ENCODE data around the gene KCNA3.

The KCNA3 gene

DNA sequence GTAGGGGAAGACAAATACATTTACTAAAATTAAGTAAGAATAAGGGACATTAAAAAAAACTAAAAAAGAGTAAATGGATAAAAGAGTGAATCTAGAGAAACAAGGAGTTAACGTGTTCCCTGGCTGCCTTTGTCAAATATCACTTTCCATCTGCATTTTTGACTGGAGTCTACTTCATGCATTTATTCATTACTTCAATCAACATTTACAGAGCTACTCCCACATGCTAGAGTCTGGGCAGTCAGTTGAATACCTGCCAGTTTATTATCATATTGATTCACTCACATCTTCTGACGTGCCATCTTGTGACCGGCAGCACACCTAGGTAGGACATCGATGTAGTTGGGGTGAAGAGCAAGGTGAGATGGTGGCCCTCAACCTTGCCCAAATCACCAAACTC lies 35.6 kb upstream of the KCNA3 start:
- H3K27ac ChIP-seq: no peak overlapping the region
- TF ChIP-seq ZFX (IDR thresholded peaks at IDR 0.05): no peak
- TF ChIP-seq, protein P1, sequence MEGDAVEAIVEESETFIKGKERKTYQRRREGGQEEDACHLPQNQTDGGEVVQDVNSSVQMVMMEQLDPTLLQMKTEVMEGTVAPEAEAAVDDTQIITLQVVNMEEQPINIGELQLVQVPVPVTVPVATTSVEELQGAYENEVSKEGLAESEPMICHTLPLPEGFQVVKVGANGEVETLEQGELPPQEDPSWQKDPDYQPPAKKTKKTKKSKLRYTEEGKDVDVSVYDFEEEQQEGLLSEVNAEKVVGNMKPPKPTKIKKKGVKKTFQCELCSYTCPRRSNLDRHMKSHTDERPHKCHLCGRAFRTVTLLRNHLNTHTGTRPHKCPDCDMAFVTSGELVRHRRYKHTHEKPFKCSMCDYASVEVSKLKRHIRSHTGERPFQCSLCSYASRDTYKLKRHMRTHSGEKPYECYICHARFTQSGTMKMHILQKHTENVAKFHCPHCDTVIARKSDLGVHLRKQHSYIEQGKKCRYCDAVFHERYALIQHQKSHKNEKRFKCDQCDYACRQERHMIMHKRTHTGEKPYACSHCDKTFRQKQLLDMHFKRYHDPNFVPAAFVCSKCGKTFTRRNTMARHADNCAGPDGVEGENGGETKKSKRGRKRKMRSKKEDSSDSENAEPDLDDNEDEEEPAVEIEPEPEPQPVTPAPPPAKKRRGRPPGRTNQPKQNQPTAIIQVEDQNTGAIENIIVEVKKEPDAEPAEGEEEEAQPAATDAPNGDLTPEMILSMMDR (conservative IDR thresholded peaks at IDR 0.05): no peak

DNA sequence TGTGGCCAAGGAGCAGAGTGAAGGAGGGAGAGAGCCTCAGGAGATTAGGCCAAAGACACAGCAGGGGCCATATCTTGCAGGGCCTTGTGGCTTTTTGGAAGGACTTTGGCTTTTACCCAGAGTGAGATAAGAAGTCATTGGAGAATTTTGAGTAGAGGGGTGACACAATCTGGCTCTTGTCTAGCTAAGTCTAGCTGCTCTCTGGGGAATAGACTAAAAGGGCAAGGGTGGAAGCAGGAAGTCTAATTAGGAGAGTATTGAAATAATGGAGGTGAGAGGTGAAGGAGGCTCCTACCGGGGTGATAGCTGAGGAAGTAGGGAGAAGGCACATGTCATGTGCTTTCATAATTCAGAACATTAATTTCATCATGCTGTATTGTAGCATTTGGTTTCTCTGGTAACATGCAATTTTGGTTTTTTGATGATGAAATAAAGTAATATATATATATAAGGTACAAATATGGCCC lies 34.3 kb upstream of the KCNA3 start:
- H3K27ac ChIP-seq: no peak overlapping the region
- TF ChIP-seq ZFX (IDR thresholded peaks at IDR 0.05): no peak
- TF ChIP-seq, protein P1 (conservative IDR thresholded peaks at IDR 0.05): no peak

GRCh38 chr1:110707232-110707631 lies 32.5 kb upstream of the KCNA3 start:
- no peak for TF ChIP-seq ZFX (IDR thresholded peaks at IDR 0.05)
- TF ChIP-seq, protein P1 (conservative IDR thresholded peaks at IDR 0.05): no peak
- no peak overlapping the region for H3K27ac ChIP-seq

DNA sequence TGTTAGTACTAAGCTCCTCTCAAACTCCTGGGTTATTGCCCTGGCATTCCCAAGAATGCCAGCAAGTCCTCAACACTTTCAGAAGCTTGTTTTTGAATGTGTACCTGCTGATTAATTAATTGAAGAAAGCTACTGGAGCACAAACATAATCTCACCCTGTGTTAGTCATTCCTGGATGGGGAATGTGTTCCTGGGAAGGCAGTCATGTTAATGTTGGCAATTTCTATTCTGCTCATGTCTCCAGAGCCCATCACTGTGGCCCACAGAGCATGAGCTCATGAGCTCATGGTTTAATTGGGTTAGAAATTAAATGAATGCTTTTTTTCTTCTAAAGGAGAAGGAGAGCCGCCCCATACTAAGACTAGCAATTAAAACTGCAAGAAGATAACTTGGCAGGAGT lies 31.9 kb upstream of the KCNA3 start:
- TF ChIP-seq ZFX (IDR thresholded peaks at IDR 0.05): no peak
- TF ChIP-seq, protein P1 (conservative IDR thresholded peaks at IDR 0.05): no peak
- no peak overlapping the region for H3K27ac ChIP-seq

DNA sequence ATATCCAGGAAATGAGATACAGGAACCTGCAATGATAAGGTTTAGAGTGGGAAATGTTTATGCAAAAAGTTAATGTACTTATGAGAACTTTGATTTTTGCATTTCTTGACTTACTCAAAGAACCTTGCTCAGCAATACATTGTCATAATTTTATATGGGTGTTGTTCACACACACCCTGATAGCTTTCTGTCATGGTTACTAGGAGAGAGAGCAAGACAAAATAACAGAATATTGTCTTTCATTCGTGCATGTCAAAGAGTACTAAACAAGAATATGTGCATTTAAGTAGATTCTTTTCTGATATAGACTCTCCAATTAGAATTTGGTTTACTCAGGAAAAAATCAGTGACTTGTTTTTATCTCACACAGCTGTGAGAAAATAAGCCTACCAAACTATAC lies 27.5 kb upstream of the KCNA3 start:
- H3K27ac ChIP-seq: no peak overlapping the region
- no peak for TF ChIP-seq ZFX (IDR thresholded peaks at IDR 0.05)
- TF ChIP-seq, protein P1 (conservative IDR thresholded peaks at IDR 0.05): no peak

DNA sequence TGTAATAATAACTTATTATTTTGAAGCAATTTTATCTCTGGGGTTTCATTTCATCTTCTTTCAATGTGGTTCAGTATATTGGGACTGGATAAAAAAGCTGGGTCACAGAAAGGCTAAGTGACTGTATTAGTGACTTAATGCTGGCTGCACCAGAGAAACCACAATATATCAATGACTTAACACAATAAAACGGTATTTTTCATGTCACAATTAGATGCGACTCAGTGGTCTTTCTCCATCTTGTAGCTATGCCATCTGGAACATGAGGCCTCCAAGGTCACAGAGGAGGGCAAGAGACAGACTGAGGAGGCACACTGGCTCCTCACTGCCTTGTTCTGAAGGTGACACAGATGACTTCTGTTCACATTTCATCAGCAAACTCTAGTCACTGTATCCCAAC lies 26.0 kb upstream of the KCNA3 start:
- H3K27ac ChIP-seq: no peak overlapping the region
- TF ChIP-seq ZFX (IDR thresholded peaks at IDR 0.05): no peak
- TF ChIP-seq, protein P1 (conservative IDR thresholded peaks at IDR 0.05): no peak

DNA sequence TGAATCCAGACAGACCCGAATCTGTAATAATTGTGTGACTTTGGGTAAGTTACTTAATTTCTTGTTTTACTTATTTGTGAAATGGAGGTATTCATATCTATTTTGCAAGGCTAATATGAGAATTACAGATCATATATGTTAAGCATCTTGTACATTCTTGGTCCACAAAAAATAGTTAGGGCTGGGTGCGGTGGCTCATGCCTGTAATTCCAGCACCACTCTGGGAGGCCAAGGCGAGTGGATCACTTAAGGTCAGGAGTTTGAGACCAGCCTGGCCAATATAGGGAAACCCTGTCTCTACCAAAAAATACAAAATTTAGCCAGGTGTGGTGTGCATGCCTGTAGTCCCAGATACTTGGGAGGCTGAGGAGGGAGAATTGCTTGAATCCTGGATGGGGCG lies 22.9 kb upstream of the KCNA3 start:
- TF ChIP-seq ZFX (IDR thresholded peaks at IDR 0.05): no peak
- no peak overlapping the region for H3K27ac ChIP-seq

DNA sequence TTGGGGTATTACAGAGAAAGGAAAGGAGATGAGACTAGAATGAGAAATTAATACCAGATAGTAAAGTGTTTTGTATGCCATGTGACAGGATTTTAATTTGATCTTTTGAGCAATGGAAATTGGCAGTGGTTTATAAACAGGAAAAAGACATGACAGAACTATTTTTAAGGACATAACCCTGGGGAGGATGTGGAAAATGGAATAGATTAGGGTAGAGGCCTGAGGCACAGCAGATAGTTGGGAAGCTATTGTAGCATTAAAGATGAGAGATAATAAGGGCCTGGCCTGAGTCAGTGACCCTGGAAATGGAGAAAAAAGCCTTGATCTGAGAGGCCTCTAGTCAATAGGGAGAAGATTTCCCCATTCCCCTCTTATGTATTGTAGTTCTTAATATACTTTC lies 22.1 kb upstream of the KCNA3 start:
- no peak overlapping the region for H3K27ac ChIP-seq

More for the DNA sequence above, 22.1 kb upstream of the KCNA3 start:
- TF ChIP-seq ZFX (IDR thresholded peaks at IDR 0.05): no peak
- TF ChIP-seq, protein P1 (conservative IDR thresholded peaks at IDR 0.05): no peak

Data from C4-2B (cell line).